ENCODE results near the gene SYNE2. TPM values are rescaled to one million over a fixed set of nuclear protein-coding genes. Genes with fewer than 3 reads are reported as not detected.

SYNE2 gene
- total RNA-seq, 1 donor, result 10.1 TPM

DNA sequence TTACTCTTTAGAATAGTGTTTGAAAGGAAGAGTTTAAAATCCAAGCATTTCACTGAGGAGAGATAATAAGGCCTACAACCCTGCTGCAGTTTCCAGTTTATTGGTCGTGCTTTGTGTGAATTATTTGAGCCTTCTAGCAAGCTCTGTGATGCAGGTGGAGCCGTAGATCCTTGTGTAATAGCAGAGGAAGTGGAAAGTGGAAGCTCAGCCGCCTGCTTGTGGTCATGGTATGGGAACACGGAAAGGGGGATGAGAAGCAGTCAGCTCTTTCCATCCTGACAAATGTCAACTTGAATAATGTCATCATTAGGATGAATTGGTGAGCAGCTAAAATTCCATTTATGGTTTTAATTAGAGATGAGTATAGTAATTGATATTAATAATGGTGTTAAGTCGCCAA is 29.1 kb downstream of the SYNE2 start:
- no peak overlapping the region for H3K4me2 ChIP-seq (ENCODE audit: insufficient read depth, low read length)
- TF ChIP-seq, protein P1, sequence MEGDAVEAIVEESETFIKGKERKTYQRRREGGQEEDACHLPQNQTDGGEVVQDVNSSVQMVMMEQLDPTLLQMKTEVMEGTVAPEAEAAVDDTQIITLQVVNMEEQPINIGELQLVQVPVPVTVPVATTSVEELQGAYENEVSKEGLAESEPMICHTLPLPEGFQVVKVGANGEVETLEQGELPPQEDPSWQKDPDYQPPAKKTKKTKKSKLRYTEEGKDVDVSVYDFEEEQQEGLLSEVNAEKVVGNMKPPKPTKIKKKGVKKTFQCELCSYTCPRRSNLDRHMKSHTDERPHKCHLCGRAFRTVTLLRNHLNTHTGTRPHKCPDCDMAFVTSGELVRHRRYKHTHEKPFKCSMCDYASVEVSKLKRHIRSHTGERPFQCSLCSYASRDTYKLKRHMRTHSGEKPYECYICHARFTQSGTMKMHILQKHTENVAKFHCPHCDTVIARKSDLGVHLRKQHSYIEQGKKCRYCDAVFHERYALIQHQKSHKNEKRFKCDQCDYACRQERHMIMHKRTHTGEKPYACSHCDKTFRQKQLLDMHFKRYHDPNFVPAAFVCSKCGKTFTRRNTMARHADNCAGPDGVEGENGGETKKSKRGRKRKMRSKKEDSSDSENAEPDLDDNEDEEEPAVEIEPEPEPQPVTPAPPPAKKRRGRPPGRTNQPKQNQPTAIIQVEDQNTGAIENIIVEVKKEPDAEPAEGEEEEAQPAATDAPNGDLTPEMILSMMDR (IDR thresholded peaks at IDR 0.05; ENCODE audit: extremely low read depth, low read depth, low read length), result no peak
- no peaks in the 10 kb centered on the region for H3K36me3 ChIP-seq (ENCODE audit: insufficient read depth, low read length)
- no peak overlapping the region for H2AFZ ChIP-seq (ENCODE audit: low read length)
- H4K20me1 ChIP-seq (ENCODE audit: insufficient read depth, low read length), result no peaks in the 10 kb centered on the region
- no peak overlapping the region for H3K27ac ChIP-seq (ENCODE audit: low read depth, low read length)
- no peak for DNase-seq (ENCODE audit: insufficient read length, low spot score, missing footprints)
- no peaks in the 10 kb centered on the region for H3K9me3 ChIP-seq (ENCODE audit: low read depth, low read length)
- no peak overlapping the region for H3K4me3 ChIP-seq (ENCODE audit: insufficient read depth, low read length)
- peaks cover 2% of the 10 kb centered on the region for H3K4me1 ChIP-seq (ENCODE audit: insufficient read depth, low read length)
- H3K27me3 ChIP-seq (ENCODE audit: insufficient read depth, low read length), result no peaks in the 10 kb centered on the region
- no peaks in the 10 kb centered on the region for H3K79me2 ChIP-seq (ENCODE audit: insufficient read depth, low read length)

DNA sequence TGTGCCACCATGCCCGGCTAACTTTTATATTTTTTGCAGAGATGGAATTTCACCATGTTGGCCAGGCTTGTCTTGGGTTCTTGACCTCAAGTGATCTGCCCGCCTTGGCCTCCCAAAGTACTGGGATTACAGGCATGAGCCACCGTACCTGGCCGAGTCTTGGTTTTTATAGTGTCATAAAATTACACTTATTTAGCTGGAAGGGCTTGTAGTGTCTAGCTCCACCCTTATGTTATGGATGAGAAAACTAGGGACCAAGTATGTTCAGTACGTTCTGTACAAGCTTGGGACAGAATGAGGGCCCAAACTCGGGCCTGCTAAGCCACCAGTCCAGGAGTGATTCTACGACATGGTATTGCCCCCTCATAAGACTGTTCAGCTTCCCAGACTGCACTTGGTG is 35.1 kb downstream of the SYNE2 start:
- TF ChIP-seq, protein P1 (IDR thresholded peaks at IDR 0.05; ENCODE audit: extremely low read depth, low read depth, low read length), result no peak
- no peak for DNase-seq (ENCODE audit: insufficient read length, low spot score, missing footprints)
- Histone ChIP-seq H2AFZ (ENCODE audit: low read length) (no peak overlapping the region), H3K4me1 (ENCODE audit: insufficient read depth, low read length) (peaks cover 3% of the 10 kb centered on the region), H3K27ac (ENCODE audit: low read depth, low read length) (no peak overlapping the region), H4K20me1 (ENCODE audit: insufficient read depth, low read length) (no peaks in the 10 kb centered on the region), H3K36me3 (ENCODE audit: insufficient read depth, low read length) (no peaks in the 10 kb centered on the region), H3K4me2 (ENCODE audit: insufficient read depth, low read length) (no peak overlapping the region), H3K27me3 (ENCODE audit: insufficient read depth, low read length) (no peaks in the 10 kb centered on the region), H3K9me3 (ENCODE audit: low read depth, low read length) (no peaks in the 10 kb centered on the region), H3K4me3 (ENCODE audit: insufficient read depth, low read length) (no peak overlapping the region), H3K79me2 (ENCODE audit: insufficient read depth, low read length) (no peaks in the 10 kb centered on the region)

- H3K4me3 ChIP-seq (ENCODE audit: insufficient read depth, low read length), result no peak overlapping the region
- DNase-seq (ENCODE audit: insufficient read length, low spot score, missing footprints), result no peak
- H3K4me1 ChIP-seq (ENCODE audit: insufficient read depth, low read length), result peaks cover 19% of the 10 kb centered on the region
- H4K20me1 ChIP-seq (ENCODE audit: insufficient read depth, low read length), result no peaks in the 10 kb centered on the region
- H3K79me2 ChIP-seq (ENCODE audit: insufficient read depth, low read length), result no peaks in the 10 kb centered on the region
- no peaks in the 10 kb centered on the region for H3K36me3 ChIP-seq (ENCODE audit: insufficient read depth, low read length)
- H3K4me2 ChIP-seq (ENCODE audit: insufficient read depth, low read length), result no peak overlapping the region
- H3K27ac ChIP-seq (ENCODE audit: low read depth, low read length), result no peak overlapping the region
- TF ChIP-seq, protein P1 (IDR thresholded peaks at IDR 0.05; ENCODE audit: extremely low read depth, low read depth, low read length), result no peak
- no peaks in the 10 kb centered on the region for H3K9me3 ChIP-seq (ENCODE audit: low read depth, low read length)
- no peaks in the 10 kb centered on the region for H3K27me3 ChIP-seq (ENCODE audit: insufficient read depth, low read length)
- H2AFZ ChIP-seq (ENCODE audit: low read length), result peak overlapping the region; percentile 49
Observed at GRCh38 chr14:63890553-63890952, 37.7 kb downstream of the SYNE2 start.

- Histone ChIP-seq H2AFZ (ENCODE audit: low read length) (no peak overlapping the region), H3K36me3 (ENCODE audit: insufficient read depth, low read length) (no peaks in the 10 kb centered on the region), H3K27ac (ENCODE audit: low read depth, low read length) (no peak overlapping the region)
Observed at GRCh38 chr14:63891148-63891975, 38.6 kb downstream of the SYNE2 start.

More at GRCh38 chr14:63891148-63891975, 38.6 kb downstream of the SYNE2 start:
- no peak overlapping the region for H3K4me3 ChIP-seq (ENCODE audit: insufficient read depth, low read length)
- no peaks in the 10 kb centered on the region for H3K79me2 ChIP-seq (ENCODE audit: insufficient read depth, low read length)
- no peaks in the 10 kb centered on the region for H4K20me1 ChIP-seq (ENCODE audit: insufficient read depth, low read length)
- H3K27me3 ChIP-seq (ENCODE audit: insufficient read depth, low read length), result no peaks in the 10 kb centered on the region
- DNase-seq (ENCODE audit: insufficient read length, low spot score, missing footprints), result no peak
- H3K9me3 ChIP-seq (ENCODE audit: low read depth, low read length), result no peaks in the 10 kb centered on the region
- TF ChIP-seq, protein P1 (IDR thresholded peaks at IDR 0.05; ENCODE audit: extremely low read depth, low read depth, low read length), result no peak
- no peak overlapping the region for H3K4me2 ChIP-seq (ENCODE audit: insufficient read depth, low read length)
- peaks cover 25% of the 10 kb centered on the region for H3K4me1 ChIP-seq (ENCODE audit: insufficient read depth, low read length)
